ENCODE results near the gene M1AP.

M1AP gene

DNA sequence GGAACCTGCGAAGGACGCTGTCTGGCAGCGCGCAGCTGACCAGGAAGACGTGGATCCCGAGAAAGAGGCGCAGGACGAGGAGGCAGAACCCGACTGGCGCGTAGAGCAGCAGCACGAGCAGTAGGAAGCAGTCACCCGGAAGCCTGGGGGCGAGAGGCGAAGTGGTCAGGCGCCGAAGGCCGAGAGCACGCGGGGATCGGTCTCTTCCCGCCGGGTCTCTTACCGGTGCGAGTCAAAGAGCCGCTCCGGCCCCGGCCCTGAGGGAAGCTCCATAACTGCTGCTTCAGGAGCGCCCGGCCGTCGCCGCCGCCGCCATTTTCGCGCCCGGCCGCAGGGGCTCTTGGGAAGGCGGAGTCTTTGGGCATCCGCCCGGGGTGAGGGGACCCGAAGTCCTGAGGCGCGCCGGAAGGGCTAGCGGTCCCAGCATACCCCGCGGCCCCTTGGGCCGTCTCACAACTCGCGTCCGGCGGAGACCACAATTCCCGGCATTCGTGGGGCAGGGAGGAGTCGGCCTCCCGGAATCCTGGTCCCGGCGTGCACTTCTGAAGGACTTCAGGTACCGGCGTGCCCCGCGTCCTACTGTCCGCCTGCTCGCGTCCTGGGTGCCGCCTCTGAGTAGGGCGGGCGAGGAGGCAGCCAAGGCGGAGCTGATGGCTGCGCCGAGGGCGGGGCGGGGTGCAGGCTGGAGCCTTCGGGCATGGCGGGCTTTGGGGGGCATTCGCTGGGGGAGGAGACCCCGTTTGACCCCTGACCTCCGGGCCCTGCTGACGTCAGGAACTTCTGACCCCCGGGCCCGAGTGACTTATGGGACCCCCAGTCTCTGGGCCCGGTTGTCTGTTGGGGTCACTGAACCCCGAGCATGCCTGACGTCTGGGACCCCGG, 118.5 kb downstream of the M1AP start, which contains the start of the genes AUP1 and HTRA2:
AUP1 (minus strand) TSS at position 350 of the 882 bp plus-strand sequence; CDS start at position 273, 77 bp downstream.
HTRA2 (plus strand) TSS at position 577 of the 882 bp plus-strand sequence; CDS start at position 651, 74 bp downstream.
- Histone ChIP-seq H3K9ac (ENCODE audit: low read length) (peak within 1 kb of the TSS; percentile 96), H3K4me3 (ENCODE audit: low read length) (peak within 1 kb of the TSS; percentile 98), H3K27me3 (ENCODE audit: control insufficient read depth, insufficient read depth, low read length) (no peaks in the 10 kb centered on the region), H3K4me1 (ENCODE audit: control insufficient read depth, insufficient read depth, low read length) (peaks cover 16% of the 10 kb centered on the region), H3K36me3 (ENCODE audit: control insufficient read depth, insufficient read depth, low read length) (peaks cover 25% of the 10 kb centered on the region), H3K27ac (ENCODE audit: low read depth, low read length) (peak within 1 kb of the TSS; percentile 90)

DNA sequence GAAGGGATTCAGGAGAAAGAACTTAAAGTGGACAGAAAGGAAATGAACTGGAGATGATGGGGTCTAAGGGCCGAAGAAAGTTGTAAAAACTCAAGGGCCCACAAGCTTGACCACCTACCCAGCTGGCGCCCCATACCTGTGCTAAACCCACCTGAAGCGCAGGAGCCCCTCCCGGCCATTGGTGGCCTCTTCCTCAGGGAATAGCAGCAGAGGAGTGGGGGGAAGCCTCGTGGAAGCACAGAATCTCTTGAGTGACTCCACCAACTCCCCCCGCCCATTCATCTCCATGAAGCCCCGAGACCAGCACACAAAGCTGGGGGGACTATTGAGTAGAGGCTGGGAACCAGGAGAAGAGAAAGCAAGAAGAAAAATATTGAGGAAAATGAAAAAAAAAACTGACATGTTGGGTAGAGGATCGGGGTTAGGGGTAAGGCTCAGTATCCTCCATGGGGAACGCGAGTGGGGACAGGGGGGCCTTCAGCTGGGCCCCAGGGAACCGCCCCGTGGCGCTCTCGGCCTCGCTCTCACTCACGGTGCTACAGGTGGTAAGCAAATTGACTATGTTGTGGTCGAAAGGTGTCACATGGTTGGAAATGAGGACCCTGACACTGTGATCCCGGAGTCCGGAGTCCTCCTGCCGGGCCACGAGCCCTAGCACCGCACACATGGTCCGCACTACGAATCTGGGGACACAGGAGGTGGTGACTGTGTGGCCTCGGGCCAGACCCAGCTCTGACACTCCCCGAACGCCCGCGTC, 119.4 kb downstream of the M1AP start:
- Histone ChIP-seq H3K4me3 (ENCODE audit: low read length) (peak overlapping the region; percentile 98), H3K36me3 (ENCODE audit: control insufficient read depth, insufficient read depth, low read length) (peaks cover 25% of the 10 kb centered on the region), H3K27me3 (ENCODE audit: control insufficient read depth, insufficient read depth, low read length) (no peaks in the 10 kb centered on the region), H3K4me1 (ENCODE audit: control insufficient read depth, insufficient read depth, low read length) (peaks cover 16% of the 10 kb centered on the region), H3K9ac (ENCODE audit: low read length) (peak overlapping the region; percentile 96), H3K27ac (ENCODE audit: low read depth, low read length) (peak overlapping the region; percentile 90)

DNA sequence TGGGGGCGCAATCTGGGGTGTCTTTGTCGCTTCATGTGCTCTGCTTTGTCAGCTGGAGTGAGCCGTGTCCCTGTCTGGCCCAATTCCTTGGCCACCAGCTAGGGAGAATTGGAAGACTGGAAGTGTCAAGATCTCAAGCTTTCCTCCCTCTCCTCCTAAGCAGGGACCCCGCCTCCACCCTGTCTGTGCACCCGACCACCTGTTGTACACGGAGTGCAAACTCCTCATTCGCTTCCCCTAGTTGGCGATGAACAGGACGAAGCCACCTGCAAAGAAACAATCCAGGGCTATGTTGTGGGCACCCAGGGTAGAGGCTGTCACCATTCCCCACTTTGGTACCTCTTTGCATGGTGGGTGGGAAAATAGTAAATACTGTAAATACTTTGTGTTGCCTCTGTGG, 120.4 kb downstream of the M1AP start:
- Histone ChIP-seq H3K9ac (ENCODE audit: low read length) (no peak overlapping the region), H3K27ac (ENCODE audit: low read depth, low read length) (no peak overlapping the region), H3K36me3 (ENCODE audit: control insufficient read depth, insufficient read depth, low read length) (peaks cover 25% of the 10 kb centered on the region), H3K27me3 (ENCODE audit: control insufficient read depth, insufficient read depth, low read length) (no peaks in the 10 kb centered on the region), H3K4me3 (ENCODE audit: low read length) (no peak overlapping the region), H3K4me1 (ENCODE audit: control insufficient read depth, insufficient read depth, low read length) (peaks cover 16% of the 10 kb centered on the region)

DNA sequence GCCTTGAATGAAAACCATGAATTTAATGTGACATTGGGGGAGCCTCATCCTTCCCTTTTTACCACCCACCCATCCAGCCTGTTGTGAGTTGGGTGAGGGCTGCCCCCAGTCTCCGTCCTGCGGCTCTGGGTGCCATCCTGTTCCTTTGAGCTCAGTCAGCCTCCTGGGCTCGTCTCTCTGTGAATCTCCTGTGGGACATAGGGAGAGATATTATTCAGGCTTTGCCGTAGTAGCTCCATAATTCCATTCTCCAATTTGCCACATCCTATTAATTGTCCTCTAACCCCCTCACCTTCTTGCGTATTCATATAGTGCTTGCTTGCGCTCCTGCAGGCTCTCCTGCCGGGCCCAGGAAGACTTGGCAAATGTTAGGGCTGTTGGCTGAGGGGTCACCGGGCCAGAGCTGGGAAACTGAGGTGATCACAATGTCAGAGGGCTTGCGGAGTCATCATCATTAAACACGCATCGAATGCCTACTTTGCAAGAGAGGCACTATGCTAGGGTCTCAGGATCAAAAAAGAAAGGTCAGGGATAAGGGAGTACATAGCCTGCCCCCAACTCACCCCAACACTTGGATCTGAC, 121.4 kb downstream of the M1AP start:
- H3K27ac ChIP-seq (ENCODE audit: low read depth, low read length), result no peak overlapping the region
- H3K4me1 ChIP-seq (ENCODE audit: control insufficient read depth, insufficient read depth, low read length), result peaks cover 16% of the 10 kb centered on the region
- H3K9ac ChIP-seq (ENCODE audit: low read length), result no peak overlapping the region
- H3K4me3 ChIP-seq (ENCODE audit: low read length), result no peak overlapping the region
- no peaks in the 10 kb centered on the region for H3K27me3 ChIP-seq (ENCODE audit: control insufficient read depth, insufficient read depth, low read length)
- H3K36me3 ChIP-seq (ENCODE audit: control insufficient read depth, insufficient read depth, low read length), result peaks cover 22% of the 10 kb centered on the region

DNA sequence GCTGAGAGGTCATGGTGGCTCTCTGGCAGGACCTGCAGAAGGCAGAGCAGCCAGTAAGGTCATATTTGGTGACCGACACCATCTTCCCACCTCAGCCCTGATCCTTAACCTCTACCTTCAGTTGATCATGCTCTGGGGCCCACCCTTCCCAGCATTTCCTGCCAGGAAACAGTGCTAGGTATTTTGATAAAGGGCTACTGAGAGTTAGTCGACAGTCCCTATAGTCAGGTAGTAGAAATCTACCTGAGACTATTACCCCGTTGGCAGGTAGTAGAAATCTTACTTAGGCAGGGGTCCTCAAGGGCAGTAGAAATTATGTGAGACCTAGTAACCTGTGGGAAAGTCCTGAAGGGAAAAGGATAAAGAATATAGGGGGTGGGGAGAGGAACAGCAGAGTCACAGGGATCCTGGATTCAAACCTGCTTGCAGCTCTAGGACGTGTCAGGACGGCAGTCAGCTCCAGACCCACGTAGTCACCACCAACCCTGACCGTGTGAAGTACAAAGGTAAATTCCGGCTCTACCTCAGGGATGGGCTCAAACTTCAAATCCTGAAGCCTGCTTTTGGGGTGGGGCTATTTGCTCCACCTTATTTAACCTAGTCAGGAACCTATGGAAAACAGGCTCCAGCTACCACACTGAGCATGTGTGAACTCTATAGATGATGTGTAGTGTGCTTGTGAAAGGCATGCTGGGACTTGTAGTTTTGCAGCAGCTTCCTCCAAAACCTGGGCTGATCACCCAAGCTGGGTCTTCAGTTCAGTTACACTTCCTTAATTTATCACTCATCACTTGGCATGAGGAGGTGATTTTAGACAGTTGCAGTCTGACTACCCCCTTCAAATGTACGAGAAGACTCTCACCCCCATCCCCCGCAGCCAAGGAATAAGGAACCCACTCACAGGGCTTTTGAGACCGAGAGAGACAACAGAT, 122.1 kb downstream of the M1AP start, which contains the start of gene DQX1:
DQX1 (minus strand) TSS at position 515 of the 932 bp plus-strand sequence; CDS start at position 13, 502 bp downstream.
- peak within 1 kb of the TSS; percentile 29 for H3K4me3 ChIP-seq (ENCODE audit: low read length)
- H3K9ac ChIP-seq (ENCODE audit: low read length), result no peak within 1 kb of the TSS
- H3K27ac ChIP-seq (ENCODE audit: low read depth, low read length), result no peak within 1 kb of the TSS
- H3K4me1 ChIP-seq (ENCODE audit: control insufficient read depth, insufficient read depth, low read length), result peaks cover 12% of the 10 kb centered on the region
- H3K27me3 ChIP-seq (ENCODE audit: control insufficient read depth, insufficient read depth, low read length), result no peaks in the 10 kb centered on the region
- peaks cover 22% of the 10 kb centered on the region for H3K36me3 ChIP-seq (ENCODE audit: control insufficient read depth, insufficient read depth, low read length)

DNA sequence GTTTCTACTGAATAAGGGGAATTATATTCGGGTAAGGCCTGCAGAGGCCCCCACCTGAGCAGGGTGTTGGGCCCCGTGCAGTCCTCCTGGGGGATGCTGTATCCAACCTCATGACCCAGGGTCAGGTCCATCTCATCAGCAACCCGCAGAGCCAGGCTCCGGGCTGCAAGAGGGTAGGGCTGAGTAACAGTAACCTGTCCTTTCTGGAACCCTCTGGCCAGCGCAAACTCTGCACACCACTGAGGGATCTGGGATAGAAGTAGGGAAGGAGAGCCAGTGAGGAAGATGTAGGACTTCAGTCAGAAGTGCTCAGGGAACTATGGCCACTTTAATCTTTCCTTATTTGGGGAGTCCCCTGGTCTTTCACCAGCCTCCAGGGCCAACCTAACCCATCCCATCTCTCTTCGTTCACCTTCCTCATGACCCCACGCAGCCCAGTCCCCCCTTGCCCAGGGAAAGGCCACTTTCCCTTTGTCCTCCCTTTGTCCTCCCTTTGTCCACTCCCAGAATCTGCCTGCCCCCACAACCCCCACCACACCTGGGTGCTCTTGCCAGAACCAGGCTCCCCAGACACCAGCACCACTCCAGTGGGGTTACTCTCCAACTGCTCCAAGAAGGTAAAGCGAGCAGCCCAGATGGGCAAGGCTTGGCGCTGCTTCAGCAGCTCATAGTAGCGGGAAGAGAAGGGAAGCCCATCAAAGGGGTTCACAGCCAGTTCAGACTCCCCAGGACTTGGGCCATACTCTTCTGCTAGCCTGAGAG, 123.0 kb downstream of the M1AP start:
- Histone ChIP-seq H3K27ac (ENCODE audit: low read depth, low read length) (no peak overlapping the region), H3K36me3 (ENCODE audit: control insufficient read depth, insufficient read depth, low read length) (peaks cover 22% of the 10 kb centered on the region), H3K27me3 (ENCODE audit: control insufficient read depth, insufficient read depth, low read length) (peaks cover under 1% of the 10 kb centered on the region), H3K4me3 (ENCODE audit: low read length) (peak overlapping the region; percentile 29), H3K9ac (ENCODE audit: low read length) (no peak overlapping the region), H3K4me1 (ENCODE audit: control insufficient read depth, insufficient read depth, low read length) (peaks cover 8% of the 10 kb centered on the region)

DNA sequence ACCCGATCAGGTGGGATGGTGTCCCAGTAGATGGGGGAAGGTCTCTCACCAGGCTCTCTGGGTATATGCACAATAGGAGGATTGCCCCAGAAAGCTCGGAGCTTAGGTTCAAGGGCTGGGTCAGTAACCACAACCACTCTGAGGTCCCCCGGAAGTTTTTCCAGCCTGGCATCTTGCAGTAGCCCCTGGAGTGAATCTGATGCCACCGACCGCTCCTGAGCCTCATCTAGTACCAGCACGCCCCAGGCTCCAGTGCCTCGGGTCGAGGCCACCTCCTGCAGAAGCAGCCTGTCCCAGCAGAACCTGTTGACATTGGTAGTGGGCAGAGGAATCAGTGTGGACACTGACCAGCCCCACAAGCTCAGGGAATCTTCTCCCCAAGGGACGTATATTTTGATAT, 124.1 kb downstream of the M1AP start:
- H3K4me1 ChIP-seq (ENCODE audit: control insufficient read depth, insufficient read depth, low read length), result peaks cover 8% of the 10 kb centered on the region
- peaks cover 22% of the 10 kb centered on the region for H3K36me3 ChIP-seq (ENCODE audit: control insufficient read depth, insufficient read depth, low read length)
- H3K4me3 ChIP-seq (ENCODE audit: low read length), result no peak overlapping the region
- H3K9ac ChIP-seq (ENCODE audit: low read length), result no peak overlapping the region
- no peak overlapping the region for H3K27ac ChIP-seq (ENCODE audit: low read depth, low read length)
- H3K27me3 ChIP-seq (ENCODE audit: control insufficient read depth, insufficient read depth, low read length), result peaks cover 11% of the 10 kb centered on the region

DNA sequence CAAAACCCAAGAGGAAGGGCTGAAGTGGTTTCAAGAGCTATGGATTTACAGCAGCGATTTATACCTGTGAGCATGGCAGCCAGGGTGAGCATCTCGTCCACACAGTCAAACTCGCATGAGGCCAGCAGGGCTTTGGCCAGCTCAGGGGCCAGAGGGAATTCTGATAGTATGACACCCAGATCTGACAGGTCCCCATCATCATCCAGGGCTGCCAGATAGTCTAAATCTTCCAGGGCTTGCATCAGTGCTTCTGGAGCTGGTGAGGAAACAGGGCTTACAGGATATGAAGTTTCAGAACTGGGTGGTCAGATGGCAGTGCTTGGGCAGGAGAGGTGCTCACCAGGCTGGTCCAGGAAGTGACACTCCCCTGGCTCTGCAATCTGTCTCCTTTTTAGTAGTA, 125.6 kb downstream of the M1AP start:
- Histone ChIP-seq H3K36me3 (ENCODE audit: control insufficient read depth, insufficient read depth, low read length) (peaks cover 16% of the 10 kb centered on the region), H3K9ac (ENCODE audit: low read length) (no peak overlapping the region), H3K27ac (ENCODE audit: low read depth, low read length) (no peak overlapping the region), H3K4me1 (ENCODE audit: control insufficient read depth, insufficient read depth, low read length) (no peaks in the 10 kb centered on the region), H3K4me3 (ENCODE audit: low read length) (no peak overlapping the region), H3K27me3 (ENCODE audit: control insufficient read depth, insufficient read depth, low read length) (peaks cover 16% of the 10 kb centered on the region)

DNA sequence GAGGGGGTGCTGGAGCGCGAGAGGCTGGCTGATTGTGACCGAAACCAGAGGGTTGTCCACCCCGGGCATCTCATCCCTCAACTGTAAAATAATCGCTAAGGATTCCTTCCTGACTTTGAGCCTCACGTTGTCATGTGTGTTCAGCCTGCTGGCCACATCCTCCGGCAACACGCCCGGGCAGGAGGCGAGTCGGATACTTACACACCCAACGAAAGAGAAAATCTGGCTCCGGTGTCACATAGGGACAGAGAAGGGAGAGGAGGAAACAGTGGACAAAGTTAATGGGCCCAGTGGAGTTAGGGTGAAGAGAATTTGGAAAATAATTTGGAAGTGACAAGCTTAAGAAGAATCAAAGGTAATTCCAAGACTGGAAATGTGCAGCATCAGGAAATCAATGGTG, 131.5 kb downstream of the M1AP start:
- no peak overlapping the region for H3K9ac ChIP-seq (ENCODE audit: low read length)
- peak overlapping the region; percentile 14 for H3K4me3 ChIP-seq (ENCODE audit: low read length)
- no peaks in the 10 kb centered on the region for H3K4me1 ChIP-seq (ENCODE audit: control insufficient read depth, insufficient read depth, low read length)
- peaks cover 49% of the 10 kb centered on the region for H3K27me3 ChIP-seq (ENCODE audit: control insufficient read depth, insufficient read depth, low read length)
- H3K27ac ChIP-seq (ENCODE audit: low read depth, low read length), result no peak overlapping the region
- no peaks in the 10 kb centered on the region for H3K36me3 ChIP-seq (ENCODE audit: control insufficient read depth, insufficient read depth, low read length)

DNA sequence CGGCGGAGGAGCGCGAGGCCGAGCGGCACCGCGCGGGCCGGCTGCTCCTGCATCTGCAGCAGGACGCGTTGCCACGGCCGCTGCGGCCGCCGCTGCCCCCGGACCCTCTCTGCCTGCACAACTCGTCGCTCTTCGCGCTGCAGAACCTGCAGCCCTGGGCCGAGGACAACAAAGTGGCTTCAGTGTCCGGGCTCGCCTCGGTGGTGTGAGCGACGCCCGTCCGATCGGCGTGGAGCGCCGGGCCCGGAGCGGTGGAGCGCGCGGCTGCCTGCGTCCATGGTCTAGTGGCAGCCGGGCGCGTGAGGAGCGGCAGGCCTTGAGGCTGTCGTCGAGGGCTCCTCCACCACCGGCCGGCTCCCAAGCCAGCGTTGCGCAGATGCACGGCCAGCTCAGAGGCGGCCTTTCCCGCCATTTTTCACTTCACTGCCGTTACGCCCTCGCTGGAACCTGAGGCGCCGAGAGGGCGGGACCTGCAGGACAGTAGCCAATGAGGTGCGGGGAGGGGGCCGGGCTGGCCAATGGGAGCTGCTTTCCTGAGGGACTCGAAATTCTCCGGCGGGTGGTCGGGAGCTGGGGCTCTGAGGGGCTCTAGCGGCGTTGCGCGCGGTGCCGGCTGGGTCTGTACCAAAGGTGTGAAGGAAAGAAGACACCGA, 132.0 kb downstream of the M1AP start:
- no peaks in the 10 kb centered on the region for H3K36me3 ChIP-seq (ENCODE audit: control insufficient read depth, insufficient read depth, low read length)
- peaks cover 50% of the 10 kb centered on the region for H3K27me3 ChIP-seq (ENCODE audit: control insufficient read depth, insufficient read depth, low read length)
- no peak overlapping the region for H3K27ac ChIP-seq (ENCODE audit: low read depth, low read length)
- no peaks in the 10 kb centered on the region for H3K4me1 ChIP-seq (ENCODE audit: control insufficient read depth, insufficient read depth, low read length)
- no peak overlapping the region for H3K9ac ChIP-seq (ENCODE audit: low read length)
- peak overlapping the region; percentile 48 for H3K4me3 ChIP-seq (ENCODE audit: low read length)
